Colonic mucosa (tissue), 4 donors: ENCODE measurements around the gene PRDM12. TPM values are rescaled to one million over a fixed set of nuclear protein-coding genes. Genes with fewer than 3 reads are reported as not detected.

Experiments
- DNase-seq: peaks from one replicate; pipeline ENCODE4 v3.0.0-alpha.2; 2020
- H3K27ac ChIP-seq: fragments of 200-600 bp; one replicate; pipeline ENCODE4 v1.8.0; 2021
- H3K27me3 ChIP-seq: fragments of 200-600 bp; one replicate; pipeline ENCODE4 v1.8.0; 2021
- H3K36me3 ChIP-seq: fragments of 200-600 bp; one replicate; pipeline ENCODE4 v1.8.0; 2021
- H3K4me1 ChIP-seq: fragments of 200-600 bp; one replicate; pipeline ENCODE4 v1.8.0; 2021; ENCODE audit warnings: mild to moderate bottlenecking
- H3K4me3 ChIP-seq: fragments of 200-600 bp; one replicate; pipeline ENCODE4 v1.8.0; 2021
- H3K9ac ChIP-seq, 2 donors: one replicate each; pipeline ENCODE4 v1.7.0; 2013; ENCODE audit warnings: control low read depth in 2 of 2, low read depth in 2 of 2, low read length in 2 of 2
- H3K9me3 ChIP-seq: fragments of 200-600 bp; one replicate; pipeline ENCODE4 v1.8.0; 2021
- CTCF ChIP-seq: fragments of 200-600 bp; IDR thresholded peaks from one replicate; pipeline ENCODE4 v1.8.0; 2022; ENCODE audit warnings: antibody characterized with exemption, mild to moderate bottlenecking
- intact Hi-C: fragments of 100-400 bp; cut with DNase I; formaldehyde crosslinking; loops from one replicate; pipeline ENCODE4 v1.14.1; 2022
- total RNA-seq, 2 donors: library from RNA; stranded (reverse); fragmentation: NEBNext Ultra II Directional in 1 of 2; extraction: Animal tissue kit (Norgen Biotek cat#: 25700) in 1 of 2; gene quantifications; one replicate each; pipeline ENCODE4 v1.2.1, GENCODE V29; 2021
- donor health status: healthy.
- donor health status: DM: no; HTN: no; CAD: no.
- donor health status: DM: no; HTN: no; CAD: no.

PRDM12 gene
- total RNA-seq, result not detected

GRCh38 chr9:130664251-130665028, at the start of gene PRDM12:
Gene PRDM12 (plus strand): TSS chr9:130664594. CDS start chr9:130664654, 60 bp downstream.
- Histone ChIP-seq H3K36me3 (no peaks in the 10 kb centered on the region), H3K4me3 (peak within 1 kb of the TSS; percentile 3), H3K9ac (no peak within 1 kb of the TSS), H3K27me3 (peaks cover 89% of the 10 kb centered on the region), H3K27ac (no peak within 1 kb of the TSS), H3K9me3 (no peaks in the 10 kb centered on the region), H3K4me1 (peaks cover 3% of the 10 kb centered on the region)
- TF ChIP-seq CTCF, result no peak
- no peak for DNase-seq
- intact Hi-C loops, result no loop called here

- Histone ChIP-seq H3K4me1 (no peaks in the 10 kb centered on the region), H3K36me3 (peaks cover 45% of the 10 kb centered on the region), H3K27me3 (no peaks in the 10 kb centered on the region), H3K9me3 (no peaks in the 10 kb centered on the region), H3K9ac (no peak overlapping the region), H3K4me3 (no peak overlapping the region), H3K27ac (no peak overlapping the region)
- intact Hi-C loops, result no loop called here
- TF ChIP-seq CTCF, result no peak
- no peak for DNase-seq
Observed at GRCh38 chr9:130616451-130616850, 47.9 kb upstream of the PRDM12 start.

DNA sequence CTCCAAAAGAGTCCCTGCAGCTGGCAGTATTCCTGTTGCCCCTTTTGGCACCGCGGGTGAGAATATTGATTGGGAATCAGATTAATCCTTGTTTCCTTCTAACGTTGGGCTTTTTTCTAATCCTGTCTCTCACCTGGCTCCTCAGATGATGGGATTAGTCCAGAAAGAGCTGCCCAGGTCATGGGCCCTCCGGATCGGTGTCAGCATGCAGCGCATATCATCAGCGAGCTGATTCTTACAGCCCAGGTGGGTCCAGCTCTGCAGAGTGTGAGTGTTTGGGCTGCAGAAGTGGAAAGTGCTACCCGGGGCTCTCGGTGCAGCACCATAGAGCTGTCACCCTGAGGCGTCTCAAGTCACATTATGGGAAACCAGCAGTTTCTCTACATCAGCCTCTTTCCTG, 40.9 kb upstream of the PRDM12 start:
- Histone ChIP-seq H3K27me3 (no peaks in the 10 kb centered on the region), H3K9me3 (no peaks in the 10 kb centered on the region), H3K36me3 (peaks cover 30% of the 10 kb centered on the region), H3K4me3 (no peak overlapping the region), H3K4me1 (no peaks in the 10 kb centered on the region), H3K27ac (no peak overlapping the region), H3K9ac (no peak overlapping the region)
- no peak for TF ChIP-seq CTCF
- DNase-seq, result no peak
- intact Hi-C loops, result no loop called here

DNA sequence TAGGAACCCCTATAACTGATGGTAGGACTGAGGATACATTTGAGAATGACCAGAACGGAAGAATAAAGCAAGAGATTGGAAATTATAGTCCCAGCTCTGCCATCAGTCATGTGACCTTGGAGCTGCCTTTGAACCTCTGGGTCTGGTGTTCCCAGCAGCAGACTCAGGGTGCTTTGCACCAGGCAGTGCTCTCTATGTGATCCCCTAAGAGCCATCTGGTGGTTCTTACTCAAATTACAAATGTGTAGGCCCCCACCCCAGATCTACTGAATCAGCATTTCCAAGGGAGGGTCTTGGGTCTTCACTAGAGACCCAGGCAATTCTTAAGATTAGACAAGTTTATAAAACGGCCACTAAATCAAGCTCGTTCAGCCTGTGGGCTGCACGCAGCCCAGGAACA, 40.2 kb upstream of the PRDM12 start:
- H3K27me3 ChIP-seq, result no peaks in the 10 kb centered on the region
- no peak overlapping the region for H3K4me3 ChIP-seq
- no peak overlapping the region for H3K27ac ChIP-seq
- H3K9ac ChIP-seq, result no peak overlapping the region
- TF ChIP-seq CTCF, result no peak
- no peaks in the 10 kb centered on the region for H3K9me3 ChIP-seq
- DNase-seq, result no peak
- no peaks in the 10 kb centered on the region for H3K4me1 ChIP-seq
- peaks cover 27% of the 10 kb centered on the region for H3K36me3 ChIP-seq
- intact Hi-C loops, result no loop called here

DNA sequence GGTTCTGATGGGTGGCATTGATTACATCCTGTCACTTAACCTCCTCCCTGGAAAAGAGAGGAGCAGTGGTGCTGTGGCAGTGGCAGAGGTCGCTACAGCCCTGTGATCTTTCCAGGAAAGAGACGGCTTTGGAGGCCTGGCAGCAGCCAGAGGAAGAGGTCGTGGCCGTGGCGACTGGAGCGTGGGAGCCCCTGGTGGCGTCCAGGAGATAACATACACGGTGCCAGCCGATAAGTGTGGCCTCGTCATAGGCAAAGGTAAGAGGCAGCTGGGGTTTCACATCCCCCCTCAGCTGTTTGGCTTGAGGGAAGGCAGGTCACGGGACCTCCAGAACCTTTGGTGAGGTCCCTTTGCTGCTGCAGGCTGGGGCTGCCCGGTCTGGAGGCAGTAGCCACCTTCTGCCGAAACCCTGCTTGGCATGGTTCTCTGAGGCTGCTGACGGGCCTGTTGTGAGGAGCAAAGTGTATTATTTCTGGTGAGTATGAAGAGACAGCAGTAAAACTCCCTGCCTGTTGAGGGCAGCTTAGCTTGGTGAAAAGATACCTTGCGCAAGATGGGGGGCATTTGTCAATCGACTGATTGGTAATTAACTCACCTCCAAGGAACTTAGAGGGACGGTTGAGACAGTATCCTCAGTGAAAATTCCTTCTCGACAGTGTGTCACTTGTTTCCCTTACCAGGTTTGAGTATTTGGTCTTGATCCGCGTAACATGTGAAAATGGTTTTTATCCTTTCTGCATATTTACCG, 38.0 kb upstream of the PRDM12 start:
- Histone ChIP-seq H3K27ac (no peak overlapping the region), H3K4me3 (no peak overlapping the region), H3K36me3 (peaks cover 12% of the 10 kb centered on the region), H3K27me3 (no peaks in the 10 kb centered on the region), H3K9me3 (no peaks in the 10 kb centered on the region), H3K4me1 (no peaks in the 10 kb centered on the region), H3K9ac (no peak overlapping the region)
- no peak for TF ChIP-seq CTCF
- intact Hi-C loops, result no loop called here
- DNase-seq, result no peak
